T-cell (primary cell): ENCODE results near the gene DNAI7. TPM values are rescaled to one million over a fixed set of nuclear protein-coding genes. Genes with fewer than 3 reads are reported as not detected.
A peak's percentile ranks its signal among the peaks of the same experiment; 100 is the strongest.

Source experiments
- ATAC-seq, 4 experiments: fragments of 200-7000 bp in 3 of 4; fragments of 150-1000 bp in 1 of 4; cut with Tn5 transposase; replicated peaks in 1 of 4; 1 replicate in 3 of 4; 2 replicates in 1 of 4; pipeline ENCODE4 v1.10.0; 2021; ENCODE audit warnings: moderate library complexity in 3 of 4, mild to moderate bottlenecking in 2 of 4, moderate number of reproducible peaks in 1 of 4
- CTCF ChIA-PET, 2 donors: fragments of 300-600 bp; sonication (Branson Sonifier 250); formaldehyde crosslinking; loops; one replicate each; lab custom pipeline; 2022; ENCODE audit warnings: antibody characterized with exemption in 2 of 2; lab: Charles Lee
- POLR2A ChIA-PET, 2 donors: fragments of 300-600 bp; sonication (Branson Sonifier 250); formaldehyde crosslinking; loops; one replicate each; lab custom pipeline; 2022; ENCODE audit warnings: antibody characterized with exemption in 2 of 2; lab: Charles Lee
- DNase-seq, 35 experiments: peaks; one replicate each; pipeline versions ENCODE4 v3.0.0 to v3.0.0-alpha.2; 2013 to 2023
- H3K27ac ChIP-seq: one replicate; pipeline ENCODE4 v1.5.1; 2013; ENCODE audit warnings: low read length
- H3K27me3 ChIP-seq, 2 experiments: replicated peaks in 1 of 2; 1 replicate in 1 of 2; 2 replicates in 1 of 2; pipeline versions ENCODE4 v1.6.1 to v1.7.0; 2013; ENCODE audit warnings: low read length in 1 of 2, mixed read lengths in 1 of 2; ENCODE audit not compliant: control insufficient read depth in 2 of 2, insufficient read depth in 2 of 2; ENCODE audit errors: extremely low read depth in 1 of 2
- H3K36me3 ChIP-seq, 2 donors: 1 replicate in 1 of 2; 2 replicates in 1 of 2; pipeline versions ENCODE4 v1.6.1 to v1.7.0; 2013; ENCODE audit warnings: low read length in 1 of 2; ENCODE audit not compliant: control insufficient read depth in 2 of 2, insufficient read depth in 1 of 2; ENCODE audit errors: extremely low read depth in 1 of 2
- H3K4me1 ChIP-seq, 2 experiments: 1 replicate in 1 of 2; 2 replicates in 1 of 2; pipeline versions ENCODE4 v1.6.1 to v1.7.0; 2013; ENCODE audit warnings: low read length in 2 of 2, mixed read lengths in 1 of 2; ENCODE audit not compliant: insufficient read depth in 2 of 2, control insufficient read depth in 1 of 2; ENCODE audit errors: extremely low read depth in 1 of 2
- H3K4me3 ChIP-seq, 2 donors: 1 replicate in 1 of 2; 2 replicates in 1 of 2; pipeline versions ENCODE4 v1.5.1 to v1.7.0; 2013; ENCODE audit warnings: mild to moderate bottlenecking in 2 of 2, low read length in 1 of 2, moderate library complexity in 1 of 2; ENCODE audit not compliant: control insufficient read depth in 1 of 2; ENCODE audit errors: extremely low read depth in 1 of 2
- H3K9me3 ChIP-seq: 2 replicates; pipeline ENCODE4 v1.7.0; 2013
- H3K27ac Mint-ChIP-seq, 2 donors: one replicate each; pipeline ENCODE4 v1.8.0; 2020 to 2021; ENCODE audit warnings: mild to moderate bottlenecking in 2 of 2, mixed read lengths in 2 of 2
- H3K27me3 Mint-ChIP-seq, 2 donors: one replicate each; pipeline ENCODE4 v1.8.0; 2021 to 2022; ENCODE audit warnings: mixed read lengths in 2 of 2
- H3K36me3 Mint-ChIP-seq: one replicate; pipeline ENCODE4 v1.8.0; 2021; ENCODE audit warnings: mixed read lengths
- H3K4me1 Mint-ChIP-seq, 3 donors: one replicate each; pipeline ENCODE4 v1.8.0; 2020 to 2022; ENCODE audit warnings: mixed read lengths in 3 of 3, mild to moderate bottlenecking in 1 of 3
- H3K4me3 Mint-ChIP-seq, 3 donors: one replicate each; pipeline ENCODE4 v1.8.0; 2020 to 2022; ENCODE audit warnings: mild to moderate bottlenecking in 3 of 3, mixed read lengths in 3 of 3, moderate library complexity in 3 of 3
- H3K9me3 Mint-ChIP-seq, 3 donors: one replicate each; pipeline ENCODE4 v1.8.0; 2020 to 2022; ENCODE audit warnings: mixed read lengths in 3 of 3
- WGBS: methylation state at CpG from one replicate; pipeline ENCODE4 v1.1.5; 2013; ENCODE audit warnings: missing lambda C conversion rate; ENCODE audit not compliant: insufficient coverage; 5-methylcytosine and 5-hydroxymethylcytosine counted together
- total RNA-seq, 35 experiments: library from RNA in 6 of 35; stranded (reverse) in 6 of 35; fragments of 120-200 nt in 1 of 35; gene quantifications; one replicate each; pipeline versions ENCODE4 v1.2.1 to v1.2.4 and lab custom pipeline; 2013 to 2026

The DNAI7 gene
- total RNA-seq, 5 donors from 2014 or later (not counting 1 experiment from before 2014, with no cell fraction given), result 0.16 to 0.90 (median 0.30) TPM; not detected in 2

DNA sequence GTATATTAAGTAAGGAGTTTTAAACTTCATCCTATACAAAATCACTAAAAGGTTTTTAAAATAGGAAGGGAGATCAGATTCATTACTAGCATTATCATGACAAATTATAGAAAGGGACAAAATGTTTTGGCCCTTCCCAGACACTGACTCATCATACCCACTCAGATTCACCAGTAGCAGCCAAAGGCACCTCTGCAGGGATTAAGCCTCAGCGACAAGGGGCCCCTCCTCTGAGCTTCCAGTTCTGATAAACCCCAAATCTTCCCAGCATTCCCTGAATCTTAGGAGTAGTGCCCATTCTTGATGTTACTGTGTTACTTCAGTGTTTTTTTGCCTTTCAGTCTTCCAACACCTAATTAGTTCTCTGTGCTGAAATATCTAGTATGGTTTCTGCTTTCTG, 41.2 kb upstream of the DNAI7 start:
- H3K4me3 ChIP-seq, result no peak overlapping the region
- peaks cover 0 to 2% of the 10 kb centered on the region in 2 experiments for H3K4me1 ChIP-seq
- H3K27ac Mint-ChIP-seq, result no peak overlapping the region
- H3K4me3 Mint-ChIP-seq, result no peak overlapping the region
- no peak for ATAC-seq
- H3K9me3 Mint-ChIP-seq, result no peaks in the 10 kb centered on the region
- H3K4me1 Mint-ChIP-seq, result peaks cover 21 to 51% (median 43%) of the 10 kb centered on the region in 3 donors
- peaks cover 5 to 30% of the 10 kb centered on the region in 2 donors for H3K36me3 ChIP-seq
- ChIA-PET POLR2A (interaction anchor here in 1 of 2 donors (1.5 kb wide), 1 partner anchor 23 kb away, joined by 4 read pairs; no protein-coding TSS in a partner anchor), CTCF (interaction anchor here in 1 of 2 donors (0.8 kb wide), 1 partner anchor 151 kb away, joined by 5 read pairs; no protein-coding TSS in a partner anchor)
- no peaks in the 10 kb centered on the region for H3K9me3 ChIP-seq
- H3K27ac ChIP-seq, result no peak overlapping the region
- H3K27me3 Mint-ChIP-seq, result no peaks in the 10 kb centered on the region
- 100% methylated on average over 1 of the region's 1 CpG for WGBS
- H3K36me3 Mint-ChIP-seq, result peaks cover 37% of the 10 kb centered on the region
- no peak for DNase-seq
- H3K27me3 ChIP-seq, result no peaks in the 10 kb centered on the region

DNA sequence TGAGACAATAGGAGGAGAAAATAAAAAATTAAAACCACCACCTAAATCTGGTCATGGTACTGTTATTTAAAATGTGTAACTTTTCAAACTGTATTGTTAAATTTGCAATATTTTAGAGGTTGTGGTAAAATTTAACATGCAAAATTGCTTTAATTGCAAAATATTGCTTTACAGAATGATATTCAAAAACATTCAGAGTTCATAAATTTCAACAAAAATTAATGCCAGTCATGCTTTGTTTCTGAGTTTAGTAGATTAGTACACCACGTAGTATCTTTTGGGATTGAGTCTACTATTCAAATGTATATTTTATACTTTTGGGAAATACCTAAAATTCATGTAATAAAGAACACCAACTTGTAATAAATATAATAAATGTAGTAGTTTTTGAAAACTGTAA, 18.4 kb upstream of the DNAI7 start:
- H3K4me3 Mint-ChIP-seq, result no peak overlapping the region
- DNase-seq (no peak), ATAC-seq (no peak)
- H3K4me1 ChIP-seq, result no peaks in the 10 kb centered on the region
- CTCF ChIA-PET, result no interaction called here
- H3K27me3 ChIP-seq, result no peaks in the 10 kb centered on the region
- H3K27ac ChIP-seq, result no peak overlapping the region
- no peak overlapping the region for H3K4me3 ChIP-seq
- H3K9me3 Mint-ChIP-seq, result no peaks in the 10 kb centered on the region
- no peaks in the 10 kb centered on the region for H3K9me3 ChIP-seq
- POLR2A ChIA-PET, result interaction anchor here (0.9 to 1.0 kb wide), 2 partner anchors 11 to 22 kb away, joined by 4 read pairs; no protein-coding TSS in a partner anchor
- H3K36me3 ChIP-seq, result peaks cover 4 to 17% of the 10 kb centered on the region in 2 donors
- WGBS, result no CpG with 5 or more reads among the region's 1 CpG
- peaks cover 0 to 11% (median 5%) of the 10 kb centered on the region in 3 donors for H3K4me1 Mint-ChIP-seq
- peaks cover 18% of the 10 kb centered on the region for H3K36me3 Mint-ChIP-seq
- H3K27ac Mint-ChIP-seq, result no peak overlapping the region
- no peaks in the 10 kb centered on the region for H3K27me3 Mint-ChIP-seq

DNA sequence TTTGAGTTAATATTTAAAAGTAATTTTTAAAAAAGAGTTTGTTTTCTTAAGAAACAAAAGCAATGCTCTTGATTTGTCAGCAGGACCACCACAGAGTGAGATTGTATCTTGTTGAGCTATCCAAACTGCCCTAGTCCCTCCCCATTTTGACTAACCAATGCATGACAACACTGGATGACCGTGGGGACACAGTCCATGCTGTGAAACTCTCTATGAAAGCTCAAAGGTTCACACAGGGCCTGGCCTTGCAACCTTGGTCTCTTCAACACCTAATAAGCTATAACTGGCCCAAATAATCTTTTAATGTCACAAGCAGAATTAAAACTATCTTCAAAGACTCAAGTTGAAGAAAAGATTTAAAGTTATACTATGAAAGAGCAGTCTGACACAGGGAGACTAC, 13.6 kb upstream of the DNAI7 start:
- H3K4me1 ChIP-seq, result no peaks in the 10 kb centered on the region
- H3K36me3 Mint-ChIP-seq, result peaks cover 23% of the 10 kb centered on the region
- H3K27me3 ChIP-seq, result no peaks in the 10 kb centered on the region
- H3K27ac ChIP-seq, result no peak overlapping the region
- H3K9me3 Mint-ChIP-seq, result no peaks in the 10 kb centered on the region
- H3K9me3 ChIP-seq, result no peaks in the 10 kb centered on the region
- ATAC-seq (no peak), DNase-seq (no peak)
- H3K36me3 ChIP-seq, result peaks cover 0 to 26% of the 10 kb centered on the region in 2 donors
- H3K4me3 Mint-ChIP-seq, result no peak overlapping the region
- no peak overlapping the region for H3K27ac Mint-ChIP-seq
- H3K4me1 Mint-ChIP-seq, result peaks cover under 1 to 15% (median 4%) of the 10 kb centered on the region in 3 donors
- no peaks in the 10 kb centered on the region for H3K27me3 Mint-ChIP-seq
- WGBS, result 83% methylated on average over 1 of the region's 1 CpG
- no peak overlapping the region for H3K4me3 ChIP-seq
- ChIA-PET CTCF (interaction anchor here (0.7 to 1.0 kb wide), 3 partner anchors 9 to 33 kb away, joined by 3 to 6 read pairs (median 3); no protein-coding TSS in a partner anchor), POLR2A (interaction anchor here (0.9 to 1.3 kb wide), 3 partner anchors 11 to 14 kb away, joined by 3 to 6 read pairs (median 3); partner anchors contain the start of genes DNAI7 (in 2 of the 2) and ETFRF1 (in 2 of the 2))

DNA sequence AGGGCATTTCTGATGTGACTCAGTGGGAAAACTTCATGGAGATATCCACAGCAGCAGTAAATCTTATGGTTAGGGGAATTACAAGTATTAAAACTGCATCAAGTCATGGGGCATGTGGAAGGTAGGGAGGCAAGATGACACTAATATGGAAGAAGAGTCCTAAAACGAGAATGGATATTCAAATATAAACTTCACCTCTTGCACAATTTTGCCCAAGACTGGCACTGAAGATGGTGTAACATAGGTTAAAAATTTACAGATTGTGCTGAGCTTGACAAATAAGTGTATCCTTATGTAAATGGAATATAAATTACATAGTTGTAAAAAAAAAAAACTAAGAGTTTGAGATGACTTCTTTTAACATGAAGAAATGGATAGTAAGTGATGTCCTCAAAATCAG, 12.9 kb upstream of the DNAI7 start:
- no peak for DNase-seq
- Histone ChIP-seq H3K4me3 (no peak overlapping the region), H3K27me3 (no peaks in the 10 kb centered on the region), H3K36me3 (peaks cover 0 to 28% of the 10 kb centered on the region in 2 donors), H3K4me1 (no peaks in the 10 kb centered on the region), H3K9me3 (no peaks in the 10 kb centered on the region), H3K27ac (no peak overlapping the region)
- Mint-ChIP-seq H3K27me3 (no peaks in the 10 kb centered on the region), H3K36me3 (peaks cover 27% of the 10 kb centered on the region), H3K9me3 (no peaks in the 10 kb centered on the region), H3K4me3 (no peak overlapping the region), H3K27ac (peak overlapping the region in 1 of 2 donors; percentile 5), H3K4me1 (peaks cover 6 to 20% (median 7%) of the 10 kb centered on the region in 3 donors)
- ChIA-PET CTCF (interaction anchor here in 1 of 2 donors (0.7 kb wide), 1 partner anchor 123 kb away, joined by 4 read pairs; no protein-coding TSS in a partner anchor), POLR2A (interaction anchor here (0.6 to 1.1 kb wide), 3 partner anchors 10 to 155 kb away, joined by 3 to 4 read pairs (median 3); no protein-coding TSS in a partner anchor)
- no CpG with 5 or more reads among the region's 1 CpG for WGBS
- no peak for ATAC-seq

DNA sequence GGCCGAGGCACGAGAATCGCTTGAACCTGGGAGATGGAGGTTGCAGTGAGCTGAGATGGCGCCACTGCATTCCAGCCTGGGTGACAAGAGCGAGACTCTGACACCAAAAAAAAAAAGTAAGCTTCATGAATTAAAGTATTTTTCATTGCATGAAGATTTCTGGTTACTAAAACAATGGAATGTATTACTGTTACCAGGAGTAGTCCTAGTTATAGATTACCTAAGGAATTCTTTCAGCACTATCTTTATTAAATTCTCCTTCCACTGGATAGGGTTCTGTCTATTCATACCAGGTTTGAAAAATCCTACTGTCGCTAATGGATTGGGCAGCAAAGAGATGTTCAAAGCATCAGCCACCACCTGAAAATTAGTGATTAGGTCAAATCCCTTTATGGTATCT, 12.5 kb upstream of the DNAI7 start:
- Histone ChIP-seq H3K27me3 (no peaks in the 10 kb centered on the region), H3K27ac (no peak overlapping the region), H3K36me3 (peaks cover 0 to 28% of the 10 kb centered on the region in 2 donors), H3K4me3 (no peak overlapping the region), H3K4me1 (no peaks in the 10 kb centered on the region), H3K9me3 (no peaks in the 10 kb centered on the region)
- ATAC-seq, result no peak
- Mint-ChIP-seq H3K36me3 (peaks cover 27% of the 10 kb centered on the region), H3K4me1 (peaks cover 8 to 22% (median 11%) of the 10 kb centered on the region in 3 donors), H3K9me3 (no peaks in the 10 kb centered on the region), H3K27me3 (no peaks in the 10 kb centered on the region), H3K27ac (peak overlapping the region in 1 of 2 donors; percentile 5), H3K4me3 (no peak overlapping the region)
- DNase-seq, result no peak
- ChIA-PET CTCF (interaction anchor here in 1 of 2 donors (0.7 kb wide), 1 partner anchor 123 kb away, joined by 4 read pairs; no protein-coding TSS in a partner anchor), POLR2A (interaction anchor here in 1 of 2 donors (0.6 kb wide), 3 partner anchors 7 to 155 kb away, joined by 3 to 7 read pairs (median 4); no protein-coding TSS in a partner anchor)
- WGBS, result 100% methylated on average over 1 of the region's 6 CpGs

DNA sequence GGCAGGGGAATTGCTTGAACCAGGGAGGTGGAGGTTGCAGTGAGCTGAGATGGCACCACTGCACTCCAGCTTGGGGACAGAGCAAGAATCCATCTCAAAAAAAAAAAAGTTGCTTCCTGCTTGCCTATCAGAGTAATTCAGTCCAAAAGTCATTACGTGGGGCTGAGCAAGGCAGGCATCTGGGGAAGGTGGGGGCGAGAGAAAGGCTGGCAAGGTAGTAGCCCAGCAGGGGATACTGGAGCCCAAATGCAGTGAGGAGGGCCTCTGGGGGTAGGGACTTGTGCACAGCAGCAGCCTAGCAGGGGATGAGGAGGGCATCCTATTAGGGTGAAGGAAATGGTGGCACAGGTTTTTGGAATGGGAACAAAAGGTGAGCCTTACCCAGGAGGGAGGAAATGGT, 7.2 kb upstream of the DNAI7 start:
- peak in 1 of 4 experiments; percentile 16 for ATAC-seq
- no peak for DNase-seq
- Mint-ChIP-seq H3K36me3 (peaks cover 15% of the 10 kb centered on the region), H3K4me1 (peaks cover 29 to 37% (median 31%) of the 10 kb centered on the region in 3 donors), H3K27me3 (no peaks in the 10 kb centered on the region), H3K27ac (peak overlapping the region; percentile 58 to 66), H3K4me3 (no peak overlapping the region), H3K9me3 (no peaks in the 10 kb centered on the region)
- ChIA-PET POLR2A (interaction anchor here in 1 of 2 donors (0.6 kb wide), 1 partner anchor 24 kb away, joined by 4 read pairs; no protein-coding TSS in a partner anchor), CTCF (no interaction called here)
- no peaks in the 10 kb centered on the region for H3K27me3 ChIP-seq
- WGBS, result 97% methylated on average over 2 of the region's 2 CpGs
- H3K4me3 ChIP-seq, result no peak overlapping the region
- H3K9me3 ChIP-seq, result no peaks in the 10 kb centered on the region
- peaks cover 0 to 18% of the 10 kb centered on the region in 2 donors for H3K36me3 ChIP-seq
- H3K4me1 ChIP-seq, result no peaks in the 10 kb centered on the region
- no peak overlapping the region for H3K27ac ChIP-seq
